Tibial nerve (tissue), 4 donors: ENCODE measurements around the gene PARD6G.

Experiments used
- EP300 ChIP-seq, 2 donors: sonication (generic); formaldehyde crosslinking; IDR thresholded peaks; one replicate each; pipeline ENCODE4 v1.6.1; 2017; ENCODE audit warnings: antibody characterized with exemption in 2 of 2, mild to moderate bottlenecking in 1 of 2
- POLR2A ChIP-seq, 2 donors: fragments of 450-650 bp; IDR thresholded peaks; one replicate each; pipeline ENCODE4 v1.6.1; 2017; ENCODE audit warnings: antibody characterized with exemption in 2 of 2, mild to moderate bottlenecking in 2 of 2, moderate library complexity in 2 of 2
- TF ChIP-seq, protein P1 (sequence below), 5 experiments: fragments of 200-600 bp in 3 of 5; fragments of 450-650 bp in 2 of 5; sonication (generic) in 3 of 5; IDR thresholded peaks; one replicate each; pipeline ENCODE4 v1.5.1; 2016 to 2019; ENCODE audit warnings: antibody characterized with exemption in 5 of 5, mild to moderate bottlenecking in 3 of 5, moderate library complexity in 2 of 5

DNA sequence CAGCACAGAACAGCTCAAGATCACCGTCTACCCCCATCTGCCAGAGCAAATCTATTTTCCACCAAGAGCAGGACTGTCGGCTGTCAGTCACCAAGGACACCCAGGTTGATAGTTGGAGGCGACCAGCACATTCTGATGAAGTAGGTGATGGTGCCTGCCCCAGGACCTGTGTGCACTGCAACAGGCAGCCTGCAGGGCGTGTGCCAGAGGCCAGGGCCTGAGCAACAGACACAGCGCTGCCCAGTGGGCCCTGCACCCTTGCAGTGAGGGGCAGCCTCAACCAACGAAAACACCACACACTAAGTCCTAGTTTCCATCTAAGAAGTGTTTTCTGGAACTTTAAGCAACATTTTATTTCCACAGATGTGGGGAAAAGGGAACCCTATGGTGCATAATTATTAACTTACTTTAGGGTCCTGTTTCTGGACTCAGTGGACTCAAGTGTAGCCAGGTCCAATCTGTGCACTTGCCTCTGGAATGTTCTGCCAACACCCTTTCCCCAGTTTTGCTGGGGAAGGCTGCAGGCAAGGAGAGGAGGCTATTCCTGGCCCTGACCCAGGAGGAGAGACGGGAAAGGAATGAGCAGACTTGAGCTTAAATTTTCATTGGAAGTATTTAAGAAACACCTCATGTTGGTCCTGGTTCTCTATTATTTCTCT lies 76.8 kb downstream of the PARD6G start:
- TF ChIP-seq POLR2A (IDR thresholded peaks at IDR 0.05), result no peak
- no peak for TF ChIP-seq EP300 (IDR thresholded peaks at IDR 0.05)
- TF ChIP-seq, protein P1, sequence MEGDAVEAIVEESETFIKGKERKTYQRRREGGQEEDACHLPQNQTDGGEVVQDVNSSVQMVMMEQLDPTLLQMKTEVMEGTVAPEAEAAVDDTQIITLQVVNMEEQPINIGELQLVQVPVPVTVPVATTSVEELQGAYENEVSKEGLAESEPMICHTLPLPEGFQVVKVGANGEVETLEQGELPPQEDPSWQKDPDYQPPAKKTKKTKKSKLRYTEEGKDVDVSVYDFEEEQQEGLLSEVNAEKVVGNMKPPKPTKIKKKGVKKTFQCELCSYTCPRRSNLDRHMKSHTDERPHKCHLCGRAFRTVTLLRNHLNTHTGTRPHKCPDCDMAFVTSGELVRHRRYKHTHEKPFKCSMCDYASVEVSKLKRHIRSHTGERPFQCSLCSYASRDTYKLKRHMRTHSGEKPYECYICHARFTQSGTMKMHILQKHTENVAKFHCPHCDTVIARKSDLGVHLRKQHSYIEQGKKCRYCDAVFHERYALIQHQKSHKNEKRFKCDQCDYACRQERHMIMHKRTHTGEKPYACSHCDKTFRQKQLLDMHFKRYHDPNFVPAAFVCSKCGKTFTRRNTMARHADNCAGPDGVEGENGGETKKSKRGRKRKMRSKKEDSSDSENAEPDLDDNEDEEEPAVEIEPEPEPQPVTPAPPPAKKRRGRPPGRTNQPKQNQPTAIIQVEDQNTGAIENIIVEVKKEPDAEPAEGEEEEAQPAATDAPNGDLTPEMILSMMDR (IDR thresholded peaks at IDR 0.05), result no peak
